Naive thymus-derived CD4-positive, alpha-beta T cell (primary cell): ENCODE measurements around the gene NIF3L1. TPM values are rescaled to one million over a fixed set of nuclear protein-coding genes. Genes with fewer than 3 reads are reported as not detected.

Experiments used
- ATAC-seq: fragments of 150-1000 bp; cut with Tn5 transposase; 2 replicates; pipeline ENCODE4 v1.10.0; 2021; ENCODE audit warnings: mild to moderate bottlenecking, moderate library complexity
- CTCF ChIA-PET: fragments of 350-600 bp; sonication (Branson Sonifier 250); formaldehyde crosslinking; loops from one replicate; lab custom pipeline; 2021; ENCODE audit warnings: antibody characterized with exemption; lab: Charles Lee
- POLR2A ChIA-PET: fragments of 350-600 bp; sonication (Branson Sonifier 250); formaldehyde crosslinking; loops from one replicate; lab custom pipeline; 2021; ENCODE audit warnings: antibody characterized with exemption, inconsistent platforms; lab: Charles Lee
- DNase-seq, 9 donors: peaks; one replicate each; pipeline versions ENCODE4 v3.0.0 to v3.0.0-alpha.2; 2020 to 2022; ENCODE audit warnings: mixed read lengths in 1 of 9
- H3K27ac ChIP-seq: one replicate; pipeline ENCODE4 v1.7.0; 2013; ENCODE audit warnings: mild to moderate bottlenecking, low read depth, low read length, moderate library complexity
- H3K27me3 ChIP-seq, 2 donors: one replicate each; pipeline ENCODE4 v1.7.0; 2013; ENCODE audit warnings: low read length in 2 of 2, mild to moderate bottlenecking in 2 of 2, moderate library complexity in 2 of 2; ENCODE audit not compliant: control insufficient read depth in 2 of 2, insufficient read depth in 2 of 2
- H3K36me3 ChIP-seq, 3 experiments: 1 replicate in 2 of 3; 2 replicates in 1 of 3; pipeline ENCODE4 v1.7.0; 2013; ENCODE audit warnings: low read length in 3 of 3, mild to moderate bottlenecking in 3 of 3, moderate library complexity in 1 of 3; ENCODE audit not compliant: insufficient read depth in 3 of 3, control insufficient read depth in 2 of 3
- H3K4me1 ChIP-seq, 2 donors: one replicate each; pipeline ENCODE4 v1.7.0; 2013; ENCODE audit warnings: low read length in 2 of 2, mild to moderate bottlenecking in 2 of 2, moderate library complexity in 1 of 2; ENCODE audit not compliant: control insufficient read depth in 2 of 2, insufficient read depth in 2 of 2
- H3K4me3 ChIP-seq: 2 replicates; pipeline ENCODE4 v1.7.0; 2013; ENCODE audit warnings: mild to moderate bottlenecking, low read length
- H3K9me3 ChIP-seq, 3 experiments: 1 replicate in 2 of 3; 2 replicates in 1 of 3; pipeline ENCODE4 v1.7.0; 2013; ENCODE audit warnings: low read length in 3 of 3; ENCODE audit not compliant: control insufficient read depth in 2 of 3
- H3K27ac Mint-ChIP-seq, 9 donors: one replicate each; pipeline ENCODE4 v1.8.0; 2020 to 2022; ENCODE audit warnings: mixed read lengths in 9 of 9, mild to moderate bottlenecking in 8 of 9, moderate library complexity in 5 of 9, inconsistent platforms in 2 of 9
- H3K27me3 Mint-ChIP-seq, 5 donors: one replicate each; pipeline ENCODE4 v1.8.0; 2021 to 2022; ENCODE audit warnings: mixed read lengths in 5 of 5, mild to moderate bottlenecking in 1 of 5
- H3K36me3 Mint-ChIP-seq, 5 donors: one replicate each; pipeline ENCODE4 v1.8.0; 2020 to 2022; ENCODE audit warnings: mixed read lengths in 5 of 5, mild to moderate bottlenecking in 3 of 5, inconsistent platforms in 1 of 5
- H3K4me1 Mint-ChIP-seq, 7 donors: one replicate each; pipeline ENCODE4 v1.8.0; 2020 to 2022; ENCODE audit warnings: mixed read lengths in 7 of 7, mild to moderate bottlenecking in 3 of 7, inconsistent platforms in 1 of 7
- H3K4me3 Mint-ChIP-seq, 10 donors: one replicate each; pipeline ENCODE4 v1.8.0; 2020 to 2022; ENCODE audit warnings: mild to moderate bottlenecking in 10 of 10, mixed read lengths in 10 of 10, moderate library complexity in 6 of 10, inconsistent platforms in 2 of 10
- H3K9me3 Mint-ChIP-seq, 11 donors: one replicate each; pipeline ENCODE4 v1.8.0; 2020 to 2022; ENCODE audit warnings: mixed read lengths in 11 of 11, mild to moderate bottlenecking in 4 of 11, inconsistent platforms in 1 of 11, moderate library complexity in 1 of 11
- intact Hi-C, 2 donors: fragments of 100-400 bp; cut with micrococcal nuclease; formaldehyde crosslinking; loops; one replicate each; pipeline ENCODE4 v1.15.1; 2023
- polyA plus RNA-seq, 2 donors: library from polyadenylated mRNA; unstranded; fragments of 300-500 nt; fragmentation: Illumina TruSeq; gene quantifications; one replicate each; pipeline ENCODE4 v1.2.3, GENCODE V29; 2021
- total RNA-seq, 6 experiments: library from RNA in 5 of 6; stranded (reverse) in 5 of 6; gene quantifications; 1 replicate in 5 of 6; 2 replicates in 1 of 6; pipeline ENCODE4 v1.2.3 and lab custom pipeline; 2021 to 2026

NIF3L1 gene
- total and polyA plus RNA-seq, 7 experiments from 2014 or later: 11.5 to 33.9 (median 31.4) TPM

DNA sequence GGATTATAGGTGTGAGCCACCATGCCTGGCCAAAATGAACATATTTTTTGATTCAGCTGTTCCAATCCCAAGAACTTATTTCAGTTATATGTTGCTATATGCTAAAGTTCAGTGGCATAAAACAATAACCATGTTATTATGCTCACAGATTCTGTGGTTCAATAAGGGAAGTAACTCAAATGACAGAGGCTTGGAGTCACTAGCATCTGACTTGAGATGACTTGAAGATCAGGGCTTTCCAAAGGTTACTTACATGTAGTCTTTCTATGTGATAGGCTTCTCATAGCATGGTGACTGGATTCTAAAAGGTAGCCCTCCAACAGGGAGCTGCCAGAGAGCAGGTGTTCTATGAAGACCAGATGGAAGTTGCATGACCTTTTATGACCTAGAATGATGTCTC is 41.9 kb upstream of the NIF3L1 start:
- Mint-ChIP-seq H3K27ac (peak overlapping the region in 2 of 9 donors; percentile 18 to 68), H3K4me1 (peaks cover under 1 to 12% (median 8%) of the 10 kb centered on the region in 7 donors), H3K9me3 (no peaks in the 10 kb centered on the region), H3K27me3 (no peaks in the 10 kb centered on the region), H3K4me3 (no peak overlapping the region), H3K36me3 (peaks cover 8 to 18% (median 17%) of the 10 kb centered on the region in 5 donors)
- Histone ChIP-seq H3K36me3 (peaks cover 4 to 20% (median 13%) of the 10 kb centered on the region in 3 experiments), H3K27ac (no peak overlapping the region), H3K4me3 (no peak overlapping the region), H3K27me3 (no peaks in the 10 kb centered on the region), H3K9me3 (no peaks in the 10 kb centered on the region), H3K4me1 (no peaks in the 10 kb centered on the region)
- ATAC-seq: no peak
- intact Hi-C loops: no loop called here
- ChIA-PET CTCF (interaction anchor here (0.6 kb wide), 1 partner anchor 1865 kb away, joined by 3 read pairs; no protein-coding TSS in a partner anchor), POLR2A (interaction anchor here (0.6 to 3.6 kb wide), 3 partner anchors 12 to 39 kb away, joined by 3 to 25 read pairs (median 17); partner anchors contain the start of gene CLK1)
- DNase-seq: no peak

DNA sequence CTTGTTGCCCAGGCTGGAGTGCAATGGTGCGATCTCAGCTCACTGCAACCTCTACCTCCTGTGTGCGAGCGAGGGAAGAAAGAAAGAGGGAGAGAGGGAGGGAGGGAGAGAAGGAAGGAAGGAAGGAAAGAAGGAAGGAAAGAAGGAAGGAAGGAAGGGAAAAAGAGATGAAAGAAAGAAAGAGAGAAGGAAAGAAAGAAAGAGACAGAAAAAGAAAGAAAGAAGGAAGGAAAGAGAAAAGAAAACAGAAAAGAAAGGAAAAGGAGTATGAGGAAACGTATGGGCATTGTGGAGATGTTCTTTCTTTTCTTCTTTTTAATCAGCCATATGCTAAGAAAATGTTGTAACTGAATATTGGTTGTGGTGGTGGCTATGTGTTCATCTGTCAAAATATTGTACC is 41.2 kb upstream of the NIF3L1 start:
- Histone ChIP-seq H3K27me3 (no peaks in the 10 kb centered on the region), H3K4me1 (no peaks in the 10 kb centered on the region), H3K27ac (no peak overlapping the region), H3K36me3 (peaks cover 11 to 26% (median 19%) of the 10 kb centered on the region in 3 experiments), H3K4me3 (no peak overlapping the region), H3K9me3 (no peaks in the 10 kb centered on the region)
- POLR2A ChIA-PET: interaction anchor here (0.7 to 3.6 kb wide), 5 partner anchors 9 to 42 kb away, joined by 3 to 25 read pairs (median 5); partner anchors contain the start of gene CLK1
- Mint-ChIP-seq H3K27me3 (no peaks in the 10 kb centered on the region), H3K9me3 (peaks cover 0 to 2% (median 0%) of the 10 kb centered on the region in 11 donors), H3K27ac (peak overlapping the region in 2 of 9 donors; percentile 32 to 36), H3K4me1 (peaks cover 3 to 17% (median 6%) of the 10 kb centered on the region in 7 donors), H3K4me3 (no peak overlapping the region), H3K36me3 (peaks cover 8 to 25% (median 24%) of the 10 kb centered on the region in 5 donors)
- CTCF ChIA-PET: interaction anchor here (0.6 kb wide), 2 partner anchors 60 to 1864 kb away, joined by 3 to 5 read pairs; no protein-coding TSS in a partner anchor
- no peak for DNase-seq
- no peak for ATAC-seq
- intact Hi-C loops: no loop called here

GRCh38 chr2:200850512-200851256 is 38.5 kb upstream of the NIF3L1 start:
- POLR2A ChIA-PET: interaction anchor here (0.6 to 3.6 kb wide), 7 partner anchors 8 to 471 kb away, joined by 3 to 25 read pairs (median 5); partner anchors contain the start of genes BZW1 and CLK1
- no peak for DNase-seq
- intact Hi-C loops: no loop called here

DNA sequence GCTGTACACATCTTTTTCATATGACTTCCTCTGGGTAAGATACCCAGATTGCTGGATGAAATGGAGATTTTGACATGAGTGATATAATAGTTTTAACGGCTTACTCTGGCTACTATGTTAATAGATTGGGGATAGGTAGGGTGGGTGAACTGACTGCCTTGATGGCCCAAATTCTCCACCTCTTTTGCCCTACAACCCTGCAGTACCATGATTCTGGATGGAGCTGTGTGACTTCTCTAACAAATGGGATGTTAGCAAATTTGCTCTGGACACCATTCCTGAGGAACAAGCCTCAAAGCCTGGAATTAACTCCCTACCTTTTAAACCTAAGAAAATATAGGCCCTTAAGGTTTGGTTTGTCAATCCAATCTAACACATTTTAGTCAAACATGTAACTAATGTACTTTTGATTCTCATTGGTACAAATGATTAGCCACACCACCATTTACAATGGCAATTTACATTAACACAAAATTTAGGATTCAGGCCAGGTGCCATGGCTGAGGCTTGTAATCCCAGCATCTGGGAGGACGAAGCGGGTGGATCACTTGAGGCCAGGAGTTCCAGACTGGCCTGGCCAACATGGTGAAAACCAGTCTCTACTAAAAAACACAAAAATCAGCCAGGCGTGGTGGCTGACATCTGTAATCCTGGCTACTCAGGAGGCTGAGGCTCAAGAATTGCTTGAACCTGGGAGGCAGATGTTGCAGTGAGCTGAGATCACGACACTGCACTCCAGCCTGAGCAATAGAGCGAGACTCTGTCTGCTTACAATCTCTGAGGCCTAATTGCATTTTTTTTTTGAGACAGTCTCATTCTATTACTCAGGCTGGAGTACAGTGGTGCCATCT is 37.5 kb upstream of the NIF3L1 start:
- DNase-seq: no peak
- Mint-ChIP-seq H3K4me3 (peak overlapping the region in 3 of 10 donors; percentile 7 to 48 (median 23)), H3K36me3 (peaks cover 8 to 44% (median 43%) of the 10 kb centered on the region in 5 donors), H3K27me3 (no peaks in the 10 kb centered on the region), H3K4me1 (peaks cover 3 to 29% (median 11%) of the 10 kb centered on the region in 7 donors), H3K9me3 (peaks cover 0 to 2% (median 0%) of the 10 kb centered on the region in 11 donors), H3K27ac (peak overlapping the region in 5 of 9 donors; percentile 34 to 88 (median 68))
- Histone ChIP-seq H3K27ac (no peak overlapping the region), H3K4me1 (peaks cover 0 to 4% of the 10 kb centered on the region in 2 donors), H3K36me3 (peaks cover 29 to 63% (median 32%) of the 10 kb centered on the region in 3 experiments), H3K9me3 (no peaks in the 10 kb centered on the region), H3K4me3 (no peak overlapping the region), H3K27me3 (no peaks in the 10 kb centered on the region)
- peak; percentile 17 for ATAC-seq
- intact Hi-C loops: no loop called here
- ChIA-PET POLR2A (interaction anchor here (0.6 to 5.7 kb wide), 4 partner anchors 10 to 472 kb away, joined by 3 to 37 read pairs (median 4); partner anchors contain the start of gene CLK1), CTCF (no interaction called here)

More at GRCh38 chr2:200850512-200851256, 38.5 kb upstream of the NIF3L1 start:
- ATAC-seq: peak; percentile 12
- Histone ChIP-seq H3K4me3 (no peak overlapping the region), H3K27me3 (no peaks in the 10 kb centered on the region), H3K36me3 (peaks cover 24 to 54% (median 30%) of the 10 kb centered on the region in 3 experiments), H3K4me1 (no peaks in the 10 kb centered on the region), H3K27ac (no peak overlapping the region), H3K9me3 (no peaks in the 10 kb centered on the region)
- Mint-ChIP-seq H3K27me3 (no peaks in the 10 kb centered on the region), H3K4me1 (peaks cover 3 to 24% (median 6%) of the 10 kb centered on the region in 7 donors), H3K27ac (peak overlapping the region in 6 of 9 donors; percentile 34 to 88 (median 64)), H3K4me3 (peak overlapping the region in 2 of 10 donors; percentile 7 to 38), H3K9me3 (peaks cover 0 to 2% (median 0%) of the 10 kb centered on the region in 11 donors), H3K36me3 (peaks cover 8 to 41% (median 39%) of the 10 kb centered on the region in 5 donors)
- CTCF ChIA-PET: no interaction called here

DNA sequence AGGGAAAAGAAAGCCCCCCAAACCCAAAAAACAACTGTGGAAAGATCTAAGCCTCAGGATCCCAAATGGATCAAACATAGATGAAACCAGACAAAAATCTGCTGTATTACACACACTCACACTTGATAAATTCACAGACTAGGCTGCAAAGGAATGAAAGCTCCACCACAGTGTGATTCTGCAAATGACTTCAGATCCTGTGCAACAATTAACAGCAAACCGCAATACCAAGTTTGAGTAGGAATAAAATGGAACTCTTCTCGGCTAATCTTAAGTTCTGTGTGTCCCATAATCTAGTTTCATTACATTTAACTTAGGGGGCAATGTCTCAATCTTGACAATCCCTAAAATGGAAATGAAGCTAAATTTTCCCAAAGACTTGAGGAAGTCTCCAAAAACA is 36.6 kb upstream of the NIF3L1 start:
- ATAC-seq: no peak

More for the DNA sequence above, 36.6 kb upstream of the NIF3L1 start:
- Histone ChIP-seq H3K27ac (no peak overlapping the region), H3K4me1 (peaks cover 0 to 5% of the 10 kb centered on the region in 2 donors), H3K36me3 (peaks cover 39 to 73% (median 42%) of the 10 kb centered on the region in 3 experiments), H3K9me3 (no peaks in the 10 kb centered on the region), H3K4me3 (no peak overlapping the region), H3K27me3 (no peaks in the 10 kb centered on the region)
- Mint-ChIP-seq H3K27me3 (no peaks in the 10 kb centered on the region), H3K27ac (peak overlapping the region in 6 of 9 donors; percentile 29 to 88 (median 56)), H3K36me3 (peaks cover 11 to 54% (median 49%) of the 10 kb centered on the region in 5 donors), H3K9me3 (peaks cover 0 to 2% (median 0%) of the 10 kb centered on the region in 11 donors), H3K4me3 (no peak overlapping the region), H3K4me1 (peaks cover 2 to 37% (median 20%) of the 10 kb centered on the region in 7 donors)
- intact Hi-C loops: loop anchor here in 1 of 2 donors (1.0 kb wide), 1 partner anchor 9 kb away; no protein-coding TSS in a partner anchor
- POLR2A ChIA-PET: interaction anchor here (0.7 to 5.7 kb wide), 5 partner anchors 12 to 140 kb away, joined by 3 to 37 read pairs (median 4); partner anchors contain the start of genes CLK1, NIF3L1 and PPIL3
- DNase-seq: no peak
- CTCF ChIA-PET: no interaction called here
